Mucosa of rectum (tissue), 2 donors: ENCODE data around the gene DPH2.

ENCODE experiments used
- H3K27ac ChIP-seq, 2 donors: one replicate each; pipeline ENCODE4 v1.7.0; 2013; ENCODE audit warnings: inconsistent platforms in 2 of 2, low read depth in 2 of 2, low read length in 2 of 2
- H3K27me3 ChIP-seq, 2 donors: one replicate each; pipeline ENCODE4 v1.7.0; 2013; ENCODE audit warnings: low read length in 2 of 2; ENCODE audit not compliant: control insufficient read depth in 2 of 2, insufficient read depth in 2 of 2
- H3K36me3 ChIP-seq, 2 donors: one replicate each; pipeline ENCODE4 v1.7.0; 2013; ENCODE audit warnings: low read length in 2 of 2; ENCODE audit not compliant: control insufficient read depth in 2 of 2, insufficient read depth in 2 of 2
- H3K4me1 ChIP-seq, 2 donors: one replicate each; pipeline ENCODE4 v1.7.0; 2013; ENCODE audit warnings: low read length in 2 of 2, mild to moderate bottlenecking in 1 of 2; ENCODE audit not compliant: control insufficient read depth in 2 of 2, insufficient read depth in 2 of 2
- H3K4me3 ChIP-seq, 2 donors: one replicate each; pipeline ENCODE4 v1.7.0; 2013; ENCODE audit warnings: low read length in 2 of 2
- H3K9ac ChIP-seq, 2 donors: one replicate each; pipeline ENCODE4 v1.7.0; 2013; ENCODE audit warnings: low read length in 2 of 2, low read depth in 1 of 2, mild to moderate bottlenecking in 1 of 2
- H3K9me3 ChIP-seq, 2 donors: one replicate each; pipeline ENCODE4 v1.7.0; 2013; ENCODE audit warnings: low read length in 2 of 2; ENCODE audit not compliant: control insufficient read depth in 2 of 2
- donor health status: healthy.
- donor health status: Normal muscosa, but diverticular disease.

Gene DPH2

GRCh38 chr1:43969746-43970466, at the start of gene DPH2:
Gene DPH2 (plus strand): TSS chr1:43970010. CDS start chr1:43970176, 166 bp downstream.
- H3K4me1 ChIP-seq: peaks cover 13 to 22% of the 10 kb centered on the region in 2 donors

GRCh38 chr1:43921022-43921421, 48.8 kb upstream of the DPH2 start:
- H3K36me3 ChIP-seq: peaks cover 0 to 4% of the 10 kb centered on the region in 2 donors
- no peaks in the 10 kb centered on the region for H3K27me3 ChIP-seq
- H3K4me1 ChIP-seq: no peaks in the 10 kb centered on the region
- no peak overlapping the region for H3K27ac ChIP-seq
- no peaks in the 10 kb centered on the region for H3K9me3 ChIP-seq
- no peak overlapping the region for H3K4me3 ChIP-seq
- no peak overlapping the region for H3K9ac ChIP-seq

More at GRCh38 chr1:43969746-43970466, at the start of gene DPH2:
- peak within 1 kb of the TSS; percentile 91 to 97 for H3K4me3 ChIP-seq
- no peaks in the 10 kb centered on the region for H3K9me3 ChIP-seq
- H3K27me3 ChIP-seq: no peaks in the 10 kb centered on the region
- H3K36me3 ChIP-seq: peaks cover 11 to 12% of the 10 kb centered on the region in 2 donors
- H3K27ac ChIP-seq: peak within 1 kb of the TSS in 1 of 2 donors; percentile 38
- H3K9ac ChIP-seq: peak within 1 kb of the TSS; percentile 60 to 67

GRCh38 chr1:43924516-43924915, 45.3 kb upstream of the DPH2 start:
- H3K4me1 ChIP-seq: no peaks in the 10 kb centered on the region
- H3K9me3 ChIP-seq: no peaks in the 10 kb centered on the region
- H3K36me3 ChIP-seq: peaks cover 0 to 4% of the 10 kb centered on the region in 2 donors
- no peak overlapping the region for H3K9ac ChIP-seq
- no peak overlapping the region for H3K27ac ChIP-seq
- H3K27me3 ChIP-seq: no peaks in the 10 kb centered on the region
- H3K4me3 ChIP-seq: no peak overlapping the region

- no peaks in the 10 kb centered on the region for H3K27me3 ChIP-seq
- peaks cover 0 to 8% of the 10 kb centered on the region in 2 donors for H3K36me3 ChIP-seq
- H3K4me3 ChIP-seq: no peak overlapping the region
- H3K9ac ChIP-seq: no peak overlapping the region
- no peaks in the 10 kb centered on the region for H3K4me1 ChIP-seq
- no peak overlapping the region for H3K27ac ChIP-seq
- H3K9me3 ChIP-seq: no peaks in the 10 kb centered on the region
Observed at GRCh38 chr1:43925846-43926245, 44.0 kb upstream of the DPH2 start.

GRCh38 chr1:43930168-43930948, 39.5 kb upstream of the DPH2 start:
- Histone ChIP-seq H3K4me3 (no peak overlapping the region), H3K27me3 (peaks cover 0 to 3% of the 10 kb centered on the region in 2 donors), H3K9ac (no peak overlapping the region), H3K9me3 (no peaks in the 10 kb centered on the region), H3K27ac (no peak overlapping the region), H3K36me3 (peaks cover 0 to 8% of the 10 kb centered on the region in 2 donors), H3K4me1 (peaks cover 18 to 20% of the 10 kb centered on the region in 2 donors)

- Histone ChIP-seq H3K4me1 (peaks cover 24% of the 10 kb centered on the region in 2 donors), H3K27ac (no peak overlapping the region), H3K4me3 (no peak overlapping the region), H3K9me3 (no peaks in the 10 kb centered on the region), H3K36me3 (peaks cover 0 to 4% of the 10 kb centered on the region in 2 donors), H3K27me3 (peaks cover 0 to 3% of the 10 kb centered on the region in 2 donors), H3K9ac (no peak overlapping the region)
Observed at GRCh38 chr1:43930949-43931275, 38.9 kb upstream of the DPH2 start.

GRCh38 chr1:43931711-43932660, 37.8 kb upstream of the DPH2 start:
- no peak overlapping the region for H3K4me3 ChIP-seq
- no peak overlapping the region for H3K27ac ChIP-seq
- H3K9me3 ChIP-seq: no peaks in the 10 kb centered on the region
- no peak overlapping the region for H3K9ac ChIP-seq
- peaks cover 0 to 3% of the 10 kb centered on the region in 2 donors for H3K36me3 ChIP-seq
- H3K4me1 ChIP-seq: peaks cover 24% of the 10 kb centered on the region in 2 donors
- H3K27me3 ChIP-seq: peaks cover 0 to 3% of the 10 kb centered on the region in 2 donors

- Histone ChIP-seq H3K9me3 (no peaks in the 10 kb centered on the region), H3K27me3 (peaks cover 0 to 3% of the 10 kb centered on the region in 2 donors), H3K4me1 (peaks cover 24% of the 10 kb centered on the region in 2 donors), H3K9ac (peak overlapping the region in 1 of 2 donors; percentile 42), H3K27ac (no peak overlapping the region), H3K36me3 (peaks cover 0 to 3% of the 10 kb centered on the region in 2 donors), H3K4me3 (peak overlapping the region; percentile 50 to 58)
Observed at GRCh38 chr1:43932786-43933385, 36.9 kb upstream of the DPH2 start.

GRCh38 chr1:43933386-43934100, 36.3 kb upstream of the DPH2 start, which contains the start of gene ARTN:
Gene ARTN (plus strand): TSS chr1:43933801. CDS start chr1:43935657, 1,856 bp downstream.
- Histone ChIP-seq H3K9ac (peak within 1 kb of the TSS; percentile 32 to 42), H3K9me3 (no peaks in the 10 kb centered on the region), H3K4me1 (peaks cover 24% of the 10 kb centered on the region in 2 donors), H3K36me3 (peaks cover 0 to 3% of the 10 kb centered on the region in 2 donors), H3K4me3 (peak within 1 kb of the TSS; percentile 50 to 58), H3K27me3 (peaks cover 0 to 3% of the 10 kb centered on the region in 2 donors), H3K27ac (peak within 1 kb of the TSS in 1 of 2 donors; percentile 9)
